MV-4-11 (cell line): Measurements from ENCODE around the gene OR2W3.
"Not testable (repeated sequence)": the region's sequence is repeated elsewhere in the genome, so short reads cannot be mapped to it uniquely, and the experiment has no call there.

Source experiments
- DNase-seq: peaks from one replicate; lab custom pipeline; 2025; lab: John Stamatoyannopoulos, UW

The OR2W3 gene

GRCh38 chr1:247919952-247920351, 24.6 kb downstream of the OR2W3 start, which contains the start of gene OR2T8:
Gene OR2T8 (plus strand): TSS chr1:247920252. CDS start chr1:247921018, 766 bp downstream.
- DNase-seq: no peak

- no peak for DNase-seq
Measured at GRCh38 chr1:247923941-247924340, 28.6 kb downstream of the OR2W3 start.

GRCh38 chr1:247924868-247925267, 29.5 kb downstream of the OR2W3 start, which contains the start of gene OR2AJ1:
Gene OR2AJ1 (plus strand): TSS chr1:247924889. CDS start chr1:247933769, 8,880 bp downstream.
- DNase-seq: no peak

GRCh38 chr1:247933989-247934388, 38.6 kb downstream of the OR2W3 start:
- no peak for DNase-seq

GRCh38 chr1:247935781-247936180, 40.4 kb downstream of the OR2W3 start:
- no peak for DNase-seq

- no peak for DNase-seq
Measured at GRCh38 chr1:247936415-247936814, 41.0 kb downstream of the OR2W3 start.

- not testable (repeated sequence) for DNase-seq
Measured at GRCh38 chr1:247936965-247937734, 41.8 kb downstream of the OR2W3 start.

- DNase-seq: no peak
Measured at GRCh38 chr1:247942624-247943023, 47.2 kb downstream of the OR2W3 start.
